ENCODE results near the gene SLX9.

DNA sequence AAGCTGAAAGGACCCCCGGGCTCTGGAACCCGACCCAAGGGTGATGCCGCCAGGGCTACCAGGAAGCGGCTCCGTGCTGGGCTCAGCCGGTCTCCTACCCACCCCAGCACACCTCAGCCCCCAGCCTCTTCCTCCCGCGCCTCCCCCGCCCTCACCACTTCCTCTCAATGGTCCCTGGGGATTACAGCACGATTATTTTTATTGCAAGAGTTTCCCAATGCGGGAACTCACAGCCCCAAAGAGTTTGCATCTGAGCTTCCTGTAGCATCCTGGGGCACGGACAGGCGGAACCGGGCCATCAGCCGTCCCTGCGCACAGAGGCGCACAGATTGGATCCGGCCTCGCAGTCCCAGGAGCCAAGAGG, 8.7 kb upstream of the SLX9 start:
- TF ChIP-seq, protein P1, sequence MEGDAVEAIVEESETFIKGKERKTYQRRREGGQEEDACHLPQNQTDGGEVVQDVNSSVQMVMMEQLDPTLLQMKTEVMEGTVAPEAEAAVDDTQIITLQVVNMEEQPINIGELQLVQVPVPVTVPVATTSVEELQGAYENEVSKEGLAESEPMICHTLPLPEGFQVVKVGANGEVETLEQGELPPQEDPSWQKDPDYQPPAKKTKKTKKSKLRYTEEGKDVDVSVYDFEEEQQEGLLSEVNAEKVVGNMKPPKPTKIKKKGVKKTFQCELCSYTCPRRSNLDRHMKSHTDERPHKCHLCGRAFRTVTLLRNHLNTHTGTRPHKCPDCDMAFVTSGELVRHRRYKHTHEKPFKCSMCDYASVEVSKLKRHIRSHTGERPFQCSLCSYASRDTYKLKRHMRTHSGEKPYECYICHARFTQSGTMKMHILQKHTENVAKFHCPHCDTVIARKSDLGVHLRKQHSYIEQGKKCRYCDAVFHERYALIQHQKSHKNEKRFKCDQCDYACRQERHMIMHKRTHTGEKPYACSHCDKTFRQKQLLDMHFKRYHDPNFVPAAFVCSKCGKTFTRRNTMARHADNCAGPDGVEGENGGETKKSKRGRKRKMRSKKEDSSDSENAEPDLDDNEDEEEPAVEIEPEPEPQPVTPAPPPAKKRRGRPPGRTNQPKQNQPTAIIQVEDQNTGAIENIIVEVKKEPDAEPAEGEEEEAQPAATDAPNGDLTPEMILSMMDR (IDR thresholded peaks at IDR 0.05) = no peak
- TF ChIP-seq POLR2A (IDR thresholded peaks at IDR 0.05) = no peak

Data from uterus (tissue), 2 donors.